T-helper 2 cell (primary cell): ENCODE data around the gene FOSL2.

Source experiments
- DNase-seq, 5 experiments: peaks; one replicate each; pipeline versions ENCODE4 v3.0.0 to v3.0.0-alpha.2; 2012 to 2022

The FOSL2 gene

DNA sequence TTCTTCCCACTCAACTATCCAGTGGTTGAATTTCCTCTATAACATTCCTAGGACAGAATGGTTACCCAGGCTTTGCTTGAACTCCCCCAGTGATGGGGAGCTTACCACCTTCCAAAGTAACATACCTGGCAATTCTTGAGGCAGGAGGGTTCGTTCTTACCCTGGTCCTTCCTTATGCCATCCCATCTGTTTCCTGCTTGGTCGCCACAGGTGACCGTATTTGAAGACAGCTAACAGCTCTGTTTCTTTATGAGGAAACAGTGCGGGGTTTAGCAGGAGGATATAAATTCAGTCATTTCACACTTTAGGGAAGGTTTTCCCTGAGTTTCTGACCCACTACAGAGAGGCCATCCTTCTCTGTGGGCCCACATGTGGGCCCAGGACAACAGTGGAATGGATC, 42.6 kb downstream of the FOSL2 start:
- DNase-seq = no peak

DNA sequence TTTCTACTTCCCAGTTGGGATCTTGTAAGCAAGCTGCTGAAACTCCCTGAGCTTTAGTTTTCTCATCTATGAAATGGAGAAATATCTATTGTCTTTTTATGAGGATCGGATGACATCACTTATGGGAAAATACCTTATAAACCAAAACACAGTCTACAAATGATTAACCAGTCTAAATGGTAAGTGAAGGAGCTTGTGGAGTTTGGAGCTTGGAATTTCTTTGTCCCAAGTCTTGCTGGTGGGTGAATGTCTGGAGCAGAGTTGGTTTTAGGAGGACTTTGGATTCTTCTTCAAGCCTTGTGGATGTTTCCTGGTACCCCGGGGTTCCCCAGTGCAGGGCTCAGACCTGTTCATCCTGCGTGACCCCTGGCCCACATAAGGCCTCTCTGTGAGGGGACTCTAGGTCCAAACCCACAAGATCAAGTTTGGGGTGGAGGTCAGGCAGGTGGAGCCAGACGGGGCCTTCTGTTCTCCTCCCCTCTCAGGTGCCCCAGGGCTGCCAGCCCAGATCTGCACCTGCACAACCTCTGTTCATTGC, 43.2 kb downstream of the FOSL2 start:
- DNase-seq = no peak

DNA sequence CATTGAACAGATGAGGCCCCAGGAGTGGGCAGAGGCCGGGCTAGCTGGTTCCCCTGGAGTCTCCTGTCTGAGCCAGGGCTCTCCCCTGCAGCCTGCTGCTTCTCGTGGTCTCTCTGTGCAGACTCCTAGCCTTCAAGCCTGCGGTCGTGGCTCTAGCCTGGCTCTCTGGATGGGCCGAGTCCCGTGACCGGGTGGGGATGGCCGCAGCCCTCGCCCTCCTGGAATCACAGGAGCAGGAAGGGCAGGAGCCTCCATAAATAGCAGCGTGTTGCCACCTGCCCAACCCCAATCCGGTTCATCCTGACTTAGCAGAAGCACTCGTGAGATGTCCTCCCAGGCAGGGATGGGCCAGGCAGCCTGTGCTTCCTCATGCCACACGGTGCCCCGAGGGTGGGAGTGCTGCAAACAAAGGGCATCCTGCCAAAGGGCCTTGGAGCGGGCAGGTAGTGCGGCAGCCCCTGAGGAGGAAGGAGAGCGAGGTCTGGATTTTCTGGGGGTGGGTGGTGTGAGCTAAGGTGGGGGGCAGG, 43.9 kb downstream of the FOSL2 start:
- DNase-seq = no peak

DNA sequence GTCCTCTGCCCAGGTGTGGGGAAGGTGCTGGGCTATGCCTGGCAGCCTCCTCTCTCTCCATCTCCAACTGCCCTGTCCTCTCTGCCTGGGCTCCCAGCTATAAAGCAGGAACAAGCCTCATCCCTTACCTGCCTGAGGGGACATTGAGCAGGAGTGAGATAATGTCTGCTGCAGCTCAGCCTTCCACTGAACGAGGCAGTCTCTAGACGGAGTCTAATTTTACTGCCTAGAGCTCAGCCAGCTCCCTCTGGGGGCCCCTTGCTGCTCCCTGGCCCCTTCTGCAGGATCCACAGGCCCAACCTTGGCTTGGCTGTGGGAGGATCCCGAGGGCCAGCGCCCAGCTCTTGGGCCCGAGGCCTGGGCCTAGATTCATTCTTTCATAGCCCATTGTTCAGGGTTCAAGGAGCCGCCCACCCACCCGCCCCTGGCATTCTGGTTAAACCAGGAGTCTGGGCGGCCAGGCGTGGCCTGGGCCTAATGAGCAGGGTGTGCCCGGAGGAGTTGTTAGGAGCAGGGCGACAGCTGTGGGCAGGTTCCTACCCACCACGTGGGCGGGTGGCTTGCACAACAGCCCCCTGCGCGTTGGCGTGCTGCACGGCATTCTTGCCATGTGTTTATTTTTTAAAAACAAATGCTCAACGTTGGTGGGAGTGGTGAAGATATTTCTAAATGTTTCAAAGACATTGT, 44.6 kb downstream of the FOSL2 start:
- DNase-seq = no peak

DNA sequence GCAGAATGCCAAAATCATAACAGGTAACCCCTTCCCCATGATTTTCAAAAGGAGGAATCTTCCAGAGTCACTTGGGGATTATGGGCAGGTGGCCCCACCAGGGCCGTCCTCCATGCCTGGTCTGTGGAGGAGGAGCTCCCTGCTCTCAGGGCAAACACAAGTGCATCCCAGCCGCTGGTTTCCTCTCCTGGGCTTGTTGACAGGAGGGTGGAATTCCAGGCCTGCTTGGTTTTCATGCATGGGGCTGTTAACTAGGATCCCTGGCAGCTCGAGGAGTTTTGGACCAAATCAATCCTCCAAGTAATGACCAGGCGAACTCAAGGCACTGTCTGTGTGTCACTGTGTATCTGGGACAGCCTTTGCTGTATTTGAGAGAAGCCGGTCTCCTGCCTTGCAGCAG, 45.3 kb downstream of the FOSL2 start:
- DNase-seq = no peak

DNA sequence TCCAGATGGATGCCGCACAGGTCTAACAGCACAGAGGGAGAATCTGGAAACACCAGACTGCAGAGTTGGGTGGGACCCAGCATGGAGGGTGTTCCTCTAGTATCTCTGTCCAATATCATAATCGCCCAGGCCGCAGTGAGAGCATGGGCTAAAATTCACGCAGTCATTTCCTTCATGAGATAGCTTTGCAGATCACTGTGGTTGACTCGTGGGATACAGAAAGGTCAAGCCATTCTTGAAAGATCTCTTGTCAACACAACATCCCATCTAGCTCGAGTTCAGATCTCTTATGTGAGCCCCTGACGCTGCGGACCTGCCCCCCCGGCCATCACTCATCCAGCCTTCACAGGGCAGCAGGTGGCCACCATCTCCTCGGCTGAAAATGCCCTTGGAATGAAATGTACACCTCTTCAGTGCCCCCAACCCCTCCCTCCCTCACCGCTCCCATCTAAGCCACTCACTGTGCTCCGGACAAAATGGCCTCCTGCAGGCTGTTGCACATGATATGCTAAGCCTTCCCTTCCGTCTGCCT, 45.9 kb downstream of the FOSL2 start:
- DNase-seq = no peak

DNA sequence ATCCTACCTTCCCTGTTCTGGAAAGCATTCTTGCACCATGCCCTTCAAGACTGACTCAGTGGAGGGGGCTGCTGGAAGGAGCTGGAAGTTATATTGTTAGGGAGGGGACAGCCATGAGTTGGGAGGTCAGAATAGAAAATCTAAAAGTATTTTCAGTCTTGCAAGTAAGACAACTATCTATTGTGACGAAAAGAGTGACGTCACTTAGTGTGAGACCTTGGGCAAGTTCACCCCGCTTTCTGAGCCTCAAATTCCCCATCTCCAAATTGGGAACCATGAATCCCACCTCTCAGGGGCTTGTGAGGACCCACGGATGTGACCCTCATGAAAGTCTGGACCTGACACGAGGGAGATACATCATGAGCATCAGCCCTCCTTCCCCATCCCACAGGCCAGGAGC, 46.5 kb downstream of the FOSL2 start:
- no peak for DNase-seq

DNA sequence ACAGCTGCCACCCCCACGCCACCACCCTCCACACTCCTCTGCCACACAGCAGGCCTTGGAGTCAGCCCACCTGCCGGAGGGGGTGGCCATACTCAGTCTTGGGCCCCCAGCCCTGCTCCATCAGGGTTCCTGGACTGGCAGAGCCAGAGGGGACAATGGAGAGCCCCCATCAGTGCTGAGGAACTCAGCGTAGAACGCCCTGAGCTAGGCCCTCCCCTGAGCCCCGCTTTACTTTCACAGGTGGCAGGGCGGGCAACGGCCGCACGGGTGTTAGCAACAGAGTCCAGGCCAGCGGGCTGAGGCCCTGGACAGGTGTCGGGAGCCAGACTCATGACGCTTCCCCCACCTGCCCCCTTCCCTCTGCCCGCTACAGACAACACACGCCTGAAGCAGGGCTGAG, 47.1 kb downstream of the FOSL2 start:
- no peak for DNase-seq

DNA sequence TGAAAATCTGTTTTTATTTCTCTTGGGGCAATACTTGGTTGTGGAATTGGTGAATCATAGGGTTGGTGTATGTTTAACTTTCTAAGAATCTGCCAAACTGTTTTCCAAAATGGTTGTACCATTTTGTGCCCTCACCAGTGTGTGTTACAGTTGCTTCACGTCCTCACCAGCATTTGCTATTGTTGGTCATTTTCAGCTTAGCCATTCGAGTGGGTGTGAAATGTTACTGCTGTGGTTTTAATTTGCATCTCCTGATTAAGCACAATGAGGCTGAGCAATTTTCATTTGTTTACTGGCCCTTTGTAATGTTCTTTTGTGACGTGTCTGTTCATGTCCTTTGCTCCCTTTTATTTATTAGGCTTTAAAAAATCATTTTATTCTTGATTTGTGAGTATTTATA, 49.7 kb downstream of the FOSL2 start:
- no peak for DNase-seq

DNA sequence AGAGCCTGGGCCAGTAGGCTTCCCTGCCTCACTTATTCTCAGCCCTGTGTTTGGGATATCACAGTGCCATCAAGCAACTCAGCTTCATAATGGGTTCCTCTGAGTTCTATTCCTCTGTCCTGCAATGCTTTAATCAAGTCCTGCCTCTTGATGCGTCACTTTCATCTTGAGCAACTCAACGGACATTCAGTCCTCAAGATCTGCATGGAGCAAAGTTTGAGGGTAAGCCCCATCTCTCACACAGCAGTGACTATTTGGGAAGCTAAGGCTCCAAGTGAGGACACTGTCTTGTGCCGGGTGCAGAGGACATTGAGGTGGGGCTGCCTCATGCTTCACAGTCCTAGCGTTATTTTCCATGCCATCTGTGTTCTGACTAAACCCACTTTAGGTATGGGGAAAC, 52.3 kb downstream of the FOSL2 start:
- no peak for DNase-seq

DNA sequence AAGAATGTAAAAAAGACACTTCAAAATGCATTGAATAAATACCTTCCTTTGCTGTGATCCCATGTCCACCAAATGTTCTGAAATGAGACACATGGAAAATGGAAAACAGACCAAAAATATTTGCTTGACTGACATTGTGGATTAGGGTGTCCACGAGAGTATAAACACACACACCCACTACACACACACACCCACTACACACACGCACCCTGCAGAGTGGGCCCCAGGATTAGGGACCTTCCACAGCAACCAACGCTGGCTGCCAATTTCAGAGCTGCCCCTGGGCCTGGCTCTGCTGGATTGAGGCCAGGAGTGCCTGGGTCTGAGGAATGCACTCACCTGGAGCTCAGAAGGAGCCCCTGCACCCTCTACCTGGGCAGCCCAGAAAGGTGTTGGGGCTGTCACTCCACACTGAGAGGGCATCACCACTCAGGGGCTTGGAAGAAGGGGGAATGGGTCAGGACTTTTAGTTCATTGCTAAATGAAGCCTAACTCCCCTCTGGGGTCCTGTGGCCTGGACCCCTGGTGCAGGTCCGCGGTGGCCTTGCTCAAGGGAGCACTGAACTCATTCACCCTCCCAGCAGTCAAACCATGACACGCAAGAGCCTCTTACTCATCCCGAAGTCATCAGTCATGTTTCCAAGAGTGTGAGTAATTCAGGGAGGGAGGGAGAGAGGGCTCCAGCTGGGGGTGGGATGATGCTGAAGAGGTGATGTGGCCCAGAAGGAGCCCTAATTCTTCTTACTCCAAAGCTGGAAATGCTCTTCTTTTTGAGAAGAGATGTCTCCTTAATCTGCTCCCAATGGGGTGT, 53.0 kb downstream of the FOSL2 start:
- peak in 1 of 5 experiments; percentile 41 for DNase-seq

DNA sequence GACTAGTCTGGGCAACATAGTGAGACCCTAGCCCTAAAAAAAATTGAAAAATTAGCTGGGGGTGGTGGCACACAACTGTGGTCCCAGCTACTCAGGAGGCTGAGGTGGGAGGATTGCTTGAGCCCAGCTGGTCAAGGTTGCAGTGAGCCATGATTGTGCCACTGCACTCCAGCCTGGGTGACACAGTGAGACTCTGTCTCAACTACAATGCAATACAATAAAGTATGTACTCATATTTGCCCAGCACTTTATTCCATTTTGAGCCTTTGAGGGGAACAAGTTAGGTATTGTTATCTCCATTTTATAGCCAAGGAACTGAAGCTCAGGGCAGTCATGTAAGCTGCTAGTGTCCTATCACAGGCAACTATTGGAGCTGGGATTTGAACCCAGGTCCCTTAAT, 53.9 kb downstream of the FOSL2 start:
- no peak for DNase-seq

DNA sequence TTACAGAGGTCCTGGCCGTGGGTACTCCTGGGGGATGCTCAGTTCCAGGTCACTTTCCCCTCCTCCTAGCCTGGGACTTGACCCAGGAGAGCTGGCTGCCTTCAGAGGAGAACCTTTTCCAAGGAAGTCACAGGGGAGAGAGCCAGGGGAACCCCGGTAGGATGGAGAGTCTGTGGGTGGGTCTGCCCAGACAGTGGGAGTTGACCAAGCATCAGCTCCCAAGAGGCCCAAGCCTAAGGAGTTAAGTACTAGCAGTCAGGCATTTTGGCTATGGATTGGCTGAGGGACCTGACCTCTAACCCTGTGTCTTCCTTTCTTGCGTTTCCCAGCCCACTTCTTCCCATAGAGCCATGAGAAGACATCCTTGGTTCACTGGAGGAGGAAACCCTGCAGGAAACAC, 54.4 kb downstream of the FOSL2 start:
- no peak for DNase-seq

DNA sequence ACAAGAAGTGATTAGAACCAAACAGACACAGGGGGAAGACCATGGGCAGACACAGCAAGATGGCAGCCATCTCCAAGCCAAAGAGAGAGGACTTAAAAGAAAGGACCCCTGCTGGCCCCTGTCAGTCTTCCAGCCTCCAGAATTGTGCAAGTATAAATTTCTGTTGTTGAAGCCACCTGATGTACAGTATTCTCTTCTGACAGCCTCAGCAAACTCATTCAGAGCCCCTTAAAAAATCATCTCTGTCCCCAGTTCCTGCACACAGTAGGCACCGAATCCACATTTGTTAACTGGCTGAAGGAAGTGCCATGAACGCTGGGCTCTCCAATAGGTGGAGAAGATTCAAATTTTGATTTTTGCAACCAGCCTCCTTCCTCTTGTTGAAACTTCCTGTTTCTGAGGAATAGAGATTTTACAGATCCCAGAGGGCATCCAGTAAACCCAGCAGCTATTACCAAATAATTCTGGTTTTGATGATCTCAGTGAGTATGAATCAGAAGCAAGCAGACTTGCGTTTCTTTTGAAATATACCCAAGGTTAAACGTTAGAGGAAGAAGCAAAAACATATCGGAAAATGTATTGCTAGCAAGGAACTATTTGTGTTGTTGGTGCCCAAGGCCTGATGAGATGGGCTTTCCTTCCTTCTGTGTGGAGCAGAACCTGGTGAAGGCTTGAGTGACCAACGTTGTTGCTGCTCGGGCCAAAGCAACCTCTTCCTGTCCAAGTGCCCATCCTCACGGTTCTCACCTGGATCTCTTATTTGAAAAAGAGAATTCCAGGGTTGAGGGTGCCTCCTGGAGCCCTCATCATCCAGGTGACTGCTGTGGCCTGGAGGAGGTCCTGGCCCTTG, 55.5 kb downstream of the FOSL2 start:
- peak in 1 of 5 experiments; percentile 27 for DNase-seq

DNA sequence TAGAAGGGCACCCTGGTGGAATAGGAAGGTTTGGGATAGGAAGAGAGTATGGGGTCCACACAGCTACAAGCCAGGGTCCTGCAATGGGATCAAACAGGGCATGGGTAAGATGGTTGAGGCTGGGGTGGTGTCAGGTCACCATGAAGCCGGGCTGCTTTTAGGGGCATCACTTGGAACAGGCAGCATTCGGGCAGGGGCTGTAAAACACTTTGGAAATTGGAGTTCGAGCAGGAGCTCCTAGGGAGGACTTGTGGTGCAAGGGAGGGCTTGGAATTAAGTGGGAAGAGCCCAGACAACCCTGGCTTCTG, 56.1 kb downstream of the FOSL2 start:
- no peak for DNase-seq

DNA sequence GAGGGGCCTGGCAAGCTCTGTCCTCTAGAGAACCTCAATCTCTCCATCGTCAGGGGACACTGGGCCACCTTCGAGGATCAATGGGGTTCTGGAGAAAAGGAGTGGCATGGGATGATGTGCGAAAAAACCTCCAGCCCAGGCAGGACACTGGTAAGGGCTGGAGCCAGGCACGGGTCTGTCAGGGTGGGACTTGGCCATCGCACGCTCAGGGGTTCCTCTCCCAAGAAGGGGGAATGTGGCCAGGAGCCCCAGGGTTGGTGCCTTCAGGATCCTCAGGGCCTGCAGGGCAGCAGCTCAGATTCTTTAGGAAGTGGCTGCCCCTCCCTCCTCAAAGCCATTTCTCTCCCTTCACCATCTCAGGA, 56.4 kb downstream of the FOSL2 start:
- no peak for DNase-seq

DNA sequence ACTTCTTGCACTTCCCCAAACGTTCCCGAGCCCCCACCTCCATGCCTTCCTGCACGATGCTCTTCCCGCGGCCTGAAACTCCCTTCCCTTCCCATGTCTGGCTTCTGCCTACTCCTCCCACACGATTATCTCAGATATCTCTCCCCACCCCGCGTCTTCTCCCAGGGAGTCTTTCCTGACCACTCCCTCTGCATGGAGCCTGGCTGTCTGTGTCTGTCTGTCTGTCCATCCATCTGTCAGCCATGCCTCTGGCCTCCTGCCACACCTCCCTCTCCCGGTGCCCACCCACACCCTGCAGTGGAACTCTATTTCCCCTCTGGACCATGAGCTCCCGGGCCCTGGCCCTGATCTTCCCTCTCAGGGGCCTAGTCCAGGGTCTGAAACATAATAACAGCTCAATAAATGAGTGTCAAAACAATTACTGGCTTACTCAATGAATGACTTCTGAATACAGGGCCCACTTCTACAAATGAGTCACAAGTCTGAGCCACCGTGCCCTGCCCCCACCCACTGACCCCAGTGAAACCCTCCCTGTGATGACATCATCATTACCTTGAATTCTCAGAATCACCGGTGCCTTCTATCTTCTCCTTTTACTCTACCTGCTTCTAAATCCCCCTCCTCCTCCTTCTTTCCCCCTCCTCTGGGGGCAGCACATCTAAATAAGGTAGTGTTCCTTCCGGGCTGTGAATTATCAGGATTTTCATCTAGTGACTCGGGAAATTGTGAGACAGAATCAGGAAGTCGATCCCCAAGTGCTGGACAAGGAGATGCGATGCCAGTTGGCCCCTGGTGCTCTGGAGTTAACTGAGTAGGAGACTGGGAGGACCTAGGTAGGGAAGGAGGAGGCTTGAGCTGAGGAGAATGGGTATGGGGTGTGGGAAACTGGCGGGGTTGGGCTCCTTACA, 57.1 kb downstream of the FOSL2 start:
- peak in 2 of 5 experiments; percentile 74 to 87 for DNase-seq

DNA sequence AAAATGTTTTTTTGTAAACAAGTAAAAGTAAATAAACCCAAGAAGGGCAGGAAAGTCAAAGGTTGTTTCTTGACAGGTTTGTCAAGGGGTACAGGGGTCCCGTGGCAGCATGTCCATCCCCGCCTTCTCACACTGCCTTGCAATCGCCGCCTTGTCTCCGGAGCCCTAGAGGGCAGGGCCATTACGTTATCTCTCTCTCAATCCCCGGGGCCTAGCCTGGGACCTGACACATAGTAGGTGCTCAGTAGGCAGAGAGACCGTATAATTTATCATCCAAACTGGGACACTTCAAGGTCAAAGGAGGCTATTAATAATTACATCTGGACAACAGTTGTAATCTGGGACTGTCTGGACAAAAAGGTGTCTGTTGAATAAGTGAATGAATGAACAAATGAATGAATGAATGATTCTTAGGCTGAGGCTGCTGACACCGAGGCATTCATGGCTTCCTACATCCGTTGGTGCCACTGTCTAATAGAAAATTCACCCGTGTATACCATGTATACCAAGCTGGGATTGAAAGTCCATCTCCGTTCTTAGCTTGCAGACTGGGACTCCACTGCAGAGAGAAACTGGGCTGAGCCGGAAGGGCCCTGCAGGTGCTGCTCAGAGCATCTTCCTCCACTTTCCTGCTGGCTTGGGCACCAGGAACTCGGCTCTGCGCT, 58.4 kb downstream of the FOSL2 start:
- no peak for DNase-seq

DNA sequence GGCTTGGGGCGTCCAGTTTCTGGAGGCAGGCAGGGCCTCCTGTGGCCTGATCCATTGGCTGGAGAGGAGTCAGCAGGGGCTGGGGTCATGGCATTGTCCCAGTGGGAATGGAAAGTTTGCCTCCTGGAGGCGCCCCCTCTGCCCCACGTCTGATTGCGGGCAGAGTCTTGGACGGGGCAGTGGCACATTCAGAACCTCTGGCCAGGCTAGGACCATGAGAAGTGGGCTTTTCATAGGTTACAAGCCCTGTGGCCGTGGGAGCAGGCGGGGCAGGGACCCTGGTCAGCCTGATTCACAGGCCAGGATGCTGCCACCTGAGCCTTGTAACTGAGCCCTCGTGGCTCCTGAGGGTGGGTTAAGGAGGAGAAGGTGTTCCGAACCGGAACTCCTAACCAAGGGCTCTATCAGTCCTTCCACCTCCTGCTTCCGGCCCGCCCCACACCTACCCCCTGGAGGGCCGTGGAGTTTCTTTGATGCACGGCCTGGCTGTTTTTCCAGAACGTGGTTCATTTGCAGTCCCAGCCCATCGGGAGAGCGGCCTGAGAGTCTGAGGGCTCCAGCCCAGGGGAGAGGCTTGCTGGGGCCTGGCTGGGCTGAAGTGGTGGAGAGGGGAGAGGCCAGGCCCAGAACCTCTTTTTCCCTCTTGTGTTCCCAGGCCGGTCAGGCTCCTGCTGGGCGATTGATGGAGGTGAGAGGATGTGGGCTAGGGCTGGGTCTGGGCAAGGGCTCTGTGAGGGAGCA, 59.3 kb downstream of the FOSL2 start:
- no peak for DNase-seq

DNA sequence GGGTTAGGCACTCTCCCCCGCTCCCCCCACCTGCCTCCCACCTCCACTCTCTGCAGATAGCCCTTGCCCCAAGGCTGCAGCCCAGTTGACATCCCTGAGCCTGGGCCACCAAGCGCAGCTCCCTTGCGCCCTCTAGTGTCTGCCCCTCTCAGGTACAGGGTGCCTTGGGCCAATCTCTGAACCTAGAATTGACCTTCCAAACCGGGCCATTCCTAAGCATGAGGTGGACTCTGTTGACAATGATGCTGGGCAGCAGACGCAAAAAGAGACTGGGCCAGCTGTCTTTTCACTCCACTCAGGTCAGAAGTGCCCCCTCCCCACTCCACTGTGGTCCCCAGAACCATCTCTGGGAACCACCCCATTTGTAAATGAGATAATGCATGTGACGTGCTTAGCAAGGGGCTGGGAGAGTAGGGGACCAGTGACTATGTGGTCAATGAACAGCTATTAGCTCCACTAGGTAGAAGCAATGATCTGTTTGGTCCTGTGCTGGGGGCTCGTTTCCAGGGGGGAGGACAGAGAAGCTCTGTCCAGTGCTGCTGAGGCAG, 60.0 kb downstream of the FOSL2 start:
- DNase-seq = peak; percentile 51 to 66 (median 65)
